ENCODE measurements around the gene DFFB.

- TF ChIP-seq CTCF (IDR thresholded peaks at IDR 0.05): no peak
- no peak for TF ChIP-seq EP300 (IDR thresholded peaks at IDR 0.05)
These were observed 6.4 kb upstream of the DFFB start for GRCh38 chr1:3850857-3851256.
